K562 (cell line): ENCODE results near the gene KLK2. TPM values are rescaled to one million over a fixed set of nuclear protein-coding genes. Genes with fewer than 3 reads are reported as not detected.

ENCODE experiments used
- ARID2 ChIP-seq: fragments of 450-650 bp; IDR thresholded peaks from 2 replicates; pipeline ENCODE4 v1.6.1; 2017; ENCODE audit warnings: antibody characterized with exemption, mild to moderate bottlenecking
- CBX1 ChIP-seq: sonication (generic); IDR thresholded peaks from 2 replicates; pipeline ENCODE4 v1.6.1; 2016; ENCODE audit warnings: antibody characterized with exemption, low read depth, mild to moderate bottlenecking
- CREB3 ChIP-seq: fragments of 450-650 bp; conservative IDR thresholded peaks from 2 replicates; pipeline ENCODE4 v1.6.1; 2016; ENCODE audit warnings: missing genetic modification characterization, low read depth, mild to moderate bottlenecking, missing compliant biosample characterization, moderate library complexity
- DACH1 ChIP-seq: fragments of 450-650 bp; IDR thresholded peaks from 2 replicates; pipeline ENCODE4 v1.6.1; 2018; ENCODE audit not compliant: partially characterized antibody
- DDX20 ChIP-seq: fragments of 450-650 bp; IDR thresholded peaks from 2 replicates; pipeline ENCODE4 v1.6.1; 2016; ENCODE audit warnings: missing genetic modification characterization, low read depth, mild to moderate bottlenecking, missing compliant biosample characterization, moderate library complexity
- E2F6 ChIP-seq, 2 experiments: IDR thresholded peaks; 2 replicates each; pipeline ENCODE4 v1.6.1; 2011; ENCODE audit warnings: borderline replicate concordance in 1 of 2, control low read depth in 1 of 2, low read depth in 1 of 2, low read length in 1 of 2, mild to moderate bottlenecking in 1 of 2, mixed read lengths in 1 of 2, moderate library complexity in 1 of 2; ENCODE audit not compliant: insufficient read depth in 1 of 2, insufficient read length in 1 of 2, poor library complexity in 1 of 2, severe bottlenecking in 1 of 2; ENCODE audit errors: extremely low read depth in 1 of 2
- ELK1 ChIP-seq: sonication (generic); formaldehyde crosslinking; IDR thresholded peaks from 2 replicates; pipeline ENCODE4 v1.8.1; 2022; ENCODE audit warnings: missing genetic modification reagents
- HCFC1 ChIP-seq: IDR thresholded peaks from 2 replicates; pipeline ENCODE4 v1.6.1; 2012; ENCODE audit warnings: low read depth, low read length, improper control_type of control experiment
- HDAC2 ChIP-seq: fragments of 450-650 bp; IDR thresholded peaks from 2 replicates; pipeline ENCODE4 v1.6.1; 2016; ENCODE audit warnings: mild to moderate bottlenecking
- MAFF ChIP-seq: IDR thresholded peaks from 2 replicates; pipeline ENCODE4 v1.6.1; 2012; ENCODE audit warnings: low read length, improper control_type of control experiment
- NR2C1 ChIP-seq, 2 experiments: fragments of 450-650 bp; IDR thresholded peaks; 2 replicates each; pipeline ENCODE4 v1.6.1; 2017; ENCODE audit warnings: mild to moderate bottlenecking in 2 of 2, antibody characterized with exemption in 1 of 2, inconsistent platforms in 1 of 2, missing compliant biosample characterization in 1 of 2, missing genetic modification characterization in 1 of 2
- NR2C2 ChIP-seq, 2 experiments: fragments of 200-800 bp in 1 of 2; sonication (Bioruptor generic) in 1 of 2; sonication (generic) in 1 of 2; formaldehyde crosslinking in 1 of 2; IDR thresholded peaks; 2 replicates each; pipeline versions ENCODE4 v1.6.1 to v1.8.0; 2016 to 2022; ENCODE audit warnings: mild to moderate bottlenecking in 1 of 2, missing compliant biosample characterization in 1 of 2, missing genetic modification characterization in 1 of 2, missing genetic modification reagents in 1 of 2
- SLC30A9 ChIP-seq: fragments of 250-450 bp; sonication (Bioruptor Pico); IDR thresholded peaks from 2 replicates; pipeline ENCODE4 v1.8.0; 2022; ENCODE audit warnings: mild to moderate bottlenecking, moderate library complexity
- ZNF175 ChIP-seq: fragments of 200-800 bp; sonication (Bioruptor generic); IDR thresholded peaks from 2 replicates; pipeline ENCODE4 v1.6.1; 2016; ENCODE audit warnings: low read depth, mild to moderate bottlenecking, missing genetic modification characterization, missing compliant biosample characterization
- ZNF184 ChIP-seq: sonication (generic); formaldehyde crosslinking; IDR thresholded peaks from 2 replicates; pipeline ENCODE4 v1.5.0; 2020; ENCODE audit warnings: missing genetic modification reagents
- ZNF197 ChIP-seq: fragments of 200-800 bp; sonication (Bioruptor generic); IDR thresholded peaks from 2 replicates; pipeline ENCODE4 v1.6.1; 2016; ENCODE audit warnings: low read depth, missing genetic modification characterization, missing compliant biosample characterization
- polyA plus RNA-seq, 8 experiments: library from polyadenylated mRNA; depleted of rRNA in 4 of 8; stranded (reverse) in 5 of 8; unstranded in 3 of 8; fragments of >200 nt; fragmentation: Nextera tagmentation in 2 of 8; fragmentation: Illumina TruSeq in 1 of 8; extraction: Ambion mirVana in 2 of 8; extraction: Trizol in 1 of 8; gene quantifications; 2 replicates each; pipeline versions ENCODE4 v1.2.1 to v1.2.3, GENCODE V29; 2011 to 2014; ENCODE audit warnings: inconsistent platforms in 1 of 8, missing spikeins in 1 of 8
- total RNA-seq, 7 experiments: library from RNA; depleted of rRNA in 6 of 7; stranded (reverse); fragments of >200 nt in 6 of 7; fragmentation: Illumina TruSeq in 2 of 7; extraction: Trizol in 2 of 7; gene quantifications; 2 replicates each; pipeline versions ENCODE4 v1.2.1 to v1.2.3, GENCODE V29; 2011 to 2021; ENCODE audit warnings: low replicate concordance in 1 of 7
- TF ChIP-seq, protein P1 (sequence below): fragments of 200-800 bp; sonication (Bioruptor generic); IDR thresholded peaks from 2 replicates; pipeline ENCODE4 v1.6.1; 2017; ENCODE audit warnings: missing genetic modification characterization, missing compliant biosample characterization
- TF ChIP-seq, protein P2 (sequence below): fragments of 450-650 bp; IDR thresholded peaks from 2 replicates; pipeline ENCODE4 v1.6.1; 2017; ENCODE audit warnings: mild to moderate bottlenecking, moderate library complexity
- TF ChIP-seq, protein P3 (sequence below): fragments of 250-450 bp; sonication (Bioruptor Pico); IDR thresholded peaks from 2 replicates; pipeline ENCODE4 v1.8.0; 2022; ENCODE audit warnings: moderate library complexity, mild to moderate bottlenecking, inconsistent platforms
- TF ChIP-seq, protein P4 (sequence below): IDR thresholded peaks from 2 replicates; pipeline ENCODE4 v1.6.1; 2011; ENCODE audit not compliant: insufficient read length; ENCODE audit errors: extremely low read depth

The KLK2 gene
- total and polyA plus RNA-seq, 9 of the 15 experiments (the other 6 are each of a cell fraction or from before 2014, with no cell fraction given) = 0.11 to 0.47 (median 0.23) TPM; not detected in 1

GRCh38 chr19:50899569-50899968 lies 26.3 kb downstream of the KLK2 start (continued):
- TF ChIP-seq ELK1 = no peak
- TF ChIP-seq MAFF = no peak
- TF ChIP-seq NR2C2 (CRISPR knock-in tag; IDR thresholded peaks at IDR 0.05) = peak; percentile 97
- TF ChIP-seq NR2C2 (tag; IDR thresholded peaks at IDR 0.05) = peak; percentile 99
- TF ChIP-seq CREB3 (tag) = 0 out of 2 replicates have a peak, but pooled peaks have one; percentile 52
- TF ChIP-seq, protein P1, sequence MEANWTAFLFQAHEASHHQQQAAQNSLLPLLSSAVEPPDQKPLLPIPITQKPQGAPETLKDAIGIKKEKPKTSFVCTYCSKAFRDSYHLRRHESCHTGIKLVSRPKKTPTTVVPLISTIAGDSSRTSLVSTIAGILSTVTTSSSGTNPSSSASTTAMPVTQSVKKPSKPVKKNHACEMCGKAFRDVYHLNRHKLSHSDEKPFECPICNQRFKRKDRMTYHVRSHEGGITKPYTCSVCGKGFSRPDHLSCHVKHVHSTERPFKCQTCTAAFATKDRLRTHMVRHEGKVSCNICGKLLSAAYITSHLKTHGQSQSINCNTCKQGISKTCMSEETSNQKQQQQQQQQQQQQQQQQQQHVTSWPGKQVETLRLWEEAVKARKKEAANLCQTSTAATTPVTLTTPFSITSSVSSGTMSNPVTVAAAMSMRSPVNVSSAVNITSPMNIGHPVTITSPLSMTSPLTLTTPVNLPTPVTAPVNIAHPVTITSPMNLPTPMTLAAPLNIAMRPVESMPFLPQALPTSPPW = peak; percentile 24; the same call in 1 of the 2 replicates
- TF ChIP-seq ZNF175 (CRISPR knock-in tag) = peak; percentile 79; the same call in 1 of the 2 replicates
- TF ChIP-seq HDAC2 = no peak
- TF ChIP-seq DDX20 = peak; percentile 78; the same call in 1 of the 2 replicates
- TF ChIP-seq CBX1 = no peak; the same call in 1 of the 2 replicates
- peak; percentile 97 for TF ChIP-seq NR2C1 (IDR thresholded peaks at IDR 0.05)
- peak; percentile 99 for TF ChIP-seq NR2C1 (tag; IDR thresholded peaks at IDR 0.05)
- TF ChIP-seq DACH1 = no peak
- TF ChIP-seq, protein P2, sequence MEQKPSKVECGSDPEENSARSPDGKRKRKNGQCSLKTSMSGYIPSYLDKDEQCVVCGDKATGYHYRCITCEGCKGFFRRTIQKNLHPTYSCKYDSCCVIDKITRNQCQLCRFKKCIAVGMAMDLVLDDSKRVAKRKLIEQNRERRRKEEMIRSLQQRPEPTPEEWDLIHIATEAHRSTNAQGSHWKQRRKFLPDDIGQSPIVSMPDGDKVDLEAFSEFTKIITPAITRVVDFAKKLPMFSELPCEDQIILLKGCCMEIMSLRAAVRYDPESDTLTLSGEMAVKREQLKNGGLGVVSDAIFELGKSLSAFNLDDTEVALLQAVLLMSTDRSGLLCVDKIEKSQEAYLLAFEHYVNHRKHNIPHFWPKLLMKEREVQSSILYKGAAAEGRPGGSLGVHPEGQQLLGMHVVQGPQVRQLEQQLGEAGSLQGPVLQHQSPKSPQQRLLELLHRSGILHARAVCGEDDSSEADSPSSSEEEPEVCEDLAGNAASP = no peak
- TF ChIP-seq, protein P3, sequence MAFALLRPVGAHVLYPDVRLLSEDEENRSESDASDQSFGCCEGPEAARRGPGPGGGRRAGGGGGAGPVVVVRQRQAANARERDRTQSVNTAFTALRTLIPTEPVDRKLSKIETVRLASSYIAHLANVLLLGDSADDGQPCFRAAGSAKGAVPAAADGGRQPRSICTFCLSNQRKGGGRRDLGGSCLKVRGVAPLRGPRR (CRISPR knock-in tag) = no peak
- TF ChIP-seq ARID2 = no peak
- TF ChIP-seq E2F6 (IDR thresholded peaks at IDR 0.05; ENCODE audit: borderline replicate concordance in 1 of 2, extremely low read depth in 1 of 2, insufficient read depth in 1 of 2, insufficient read length in 1 of 2, low read depth in 1 of 2, low read length in 1 of 2, poor library complexity in 1 of 2, severe bottlenecking in 1 of 2) = no peak
- TF ChIP-seq HCFC1 = 0 out of 2 replicates have a peak, but pooled peaks have one; percentile 25
- TF ChIP-seq ZNF197 (CRISPR knock-in tag) = 0 out of 2 replicates have a peak, but pooled peaks have one; percentile 57
- TF ChIP-seq SLC30A9 (CRISPR knock-in tag) = no peak
- no peak for TF ChIP-seq ZNF184
- TF ChIP-seq, protein P4, sequence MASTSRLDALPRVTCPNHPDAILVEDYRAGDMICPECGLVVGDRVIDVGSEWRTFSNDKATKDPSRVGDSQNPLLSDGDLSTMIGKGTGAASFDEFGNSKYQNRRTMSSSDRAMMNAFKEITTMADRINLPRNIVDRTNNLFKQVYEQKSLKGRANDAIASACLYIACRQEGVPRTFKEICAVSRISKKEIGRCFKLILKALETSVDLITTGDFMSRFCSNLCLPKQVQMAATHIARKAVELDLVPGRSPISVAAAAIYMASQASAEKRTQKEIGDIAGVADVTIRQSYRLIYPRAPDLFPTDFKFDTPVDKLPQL = no peak
